K562 (cell line): ENCODE data around the gene P2RY6. TPM values are rescaled to one million over a fixed set of nuclear protein-coding genes. Genes with fewer than 3 reads are reported as not detected.

Source experiments
- ATAC-seq: fragments of 200-7000 bp; cut with Tn5 transposase; 3 replicates; pipeline ENCODE4 v1.9.1; 2020; ENCODE audit warnings: moderate library complexity
- BruUV-seq: library from RNA; stranded (reverse); fragments of 400-500 nt; replicated peaks from 2 replicates; lab custom pipeline; 2021; lab: Mats Ljungman, UMichigan
- CTCF ChIA-PET: fragments of 300-600 bp; formaldehyde crosslinking; extraction: SDS; loops from one replicate; lab custom pipeline; 2021; ENCODE audit warnings: low intra/inter-chr PET ratio; lab: Yijun Ruan, JAX
- POLR2A ChIA-PET: fragments of 300-600, 350-650 bp; sonication (Branson Sonifier 250); formaldehyde crosslinking; extraction: SDS; loops from one replicate; lab custom pipeline; 2021; ENCODE audit warnings: antibody characterized with exemption, inconsistent platforms; lab: Yijun Ruan, JAX
- DNase-seq, 4 experiments: peaks; one replicate each; pipeline versions ENCODE4 v3.0.0 to v3.0.0-alpha.2; 2011 to 2018; ENCODE audit warnings: low spot score in 3 of 4, mixed read lengths in 3 of 4; ENCODE audit errors: extremely low read depth in 1 of 4
- FAIRE-seq: peaks from 2 replicates; lab custom pipeline; 2011; peaks lifted over from hg19 to GRCh38; lab: Jason Lieb, UNC
- H2AFZ ChIP-seq: 2 replicates; pipeline ENCODE4 v1.6.0; 2011; ENCODE audit warnings: low read depth, low read length, control low read depth, inconsistent platforms
- H3K27ac ChIP-seq: fragments of 200-600 bp; 3 replicates; pipeline ENCODE4 v1.8.0; 2011; ENCODE audit warnings: low read depth, mild to moderate bottlenecking, control low read depth, inconsistent platforms, low read length, moderate library complexity, mixed read lengths; ENCODE audit errors: extremely low read depth
- H3K27me3 ChIP-seq, 2 experiments: fragments of 300-600 bp in 1 of 2; 2 replicates in 1 of 2; 3 replicates in 1 of 2; pipeline versions ENCODE4 v1.6.0 to v1.8.0; 2011; ENCODE audit warnings: inconsistent platforms in 2 of 2, low read length in 2 of 2, mild to moderate bottlenecking in 1 of 2, mixed read lengths in 1 of 2, moderate library complexity in 1 of 2; ENCODE audit not compliant: control insufficient read depth in 2 of 2, insufficient read depth in 2 of 2
- H3K36me3 ChIP-seq: fragments of 300-600 bp; 3 replicates; pipeline ENCODE4 v1.8.0; 2011; ENCODE audit warnings: mild to moderate bottlenecking, low read length, inconsistent platforms; ENCODE audit not compliant: control insufficient read depth, insufficient read depth
- H3K4me1 ChIP-seq, 2 experiments: fragments of 200-600 bp in 1 of 2; replicated peaks in 1 of 2; 2 replicates in 1 of 2; 3 replicates in 1 of 2; pipeline versions ENCODE4 v1.5.1 to v1.8.0; 2011; ENCODE audit warnings: inconsistent platforms in 2 of 2, low read length in 2 of 2, mild to moderate bottlenecking in 1 of 2, mixed read lengths in 1 of 2, moderate library complexity in 1 of 2; ENCODE audit not compliant: control insufficient read depth in 2 of 2, insufficient read depth in 2 of 2
- H3K4me2 ChIP-seq: 2 replicates; pipeline ENCODE4 v1.6.1; 2011; ENCODE audit warnings: low read length, control low read depth, inconsistent platforms, mixed read lengths; ENCODE audit not compliant: insufficient read depth
- H3K4me3 ChIP-seq: fragments of 200-600 bp; sonication (generic), shearing (Covaris generic); 2 replicates; pipeline ENCODE4 v1.5.1; 2016; ENCODE audit warnings: control low read depth, inconsistent platforms
- H3K79me2 ChIP-seq: fragments of 200-600 bp; 3 replicates; pipeline ENCODE4 v1.8.0; 2011; ENCODE audit warnings: low read length, inconsistent platforms; ENCODE audit not compliant: control insufficient read depth, insufficient read depth
- H3K9ac ChIP-seq, 2 experiments: 2 replicates each; pipeline versions ENCODE4 v1.6.0 to v1.6.1; 2011; ENCODE audit warnings: low read depth in 2 of 2, low read length in 2 of 2, control low read depth in 1 of 2, inconsistent platforms in 1 of 2, mild to moderate bottlenecking in 1 of 2, mixed read lengths in 1 of 2; ENCODE audit not compliant: insufficient read depth in 1 of 2
- H3K9me1 ChIP-seq: one replicate; pipeline ENCODE4 v1.6.0; 2011; ENCODE audit warnings: inconsistent platforms, mild to moderate bottlenecking, low read length, moderate library complexity; ENCODE audit not compliant: control insufficient read depth, insufficient read depth
- H3K9me3 ChIP-seq: replicated peaks from 2 replicates; pipeline ENCODE4 v1.5.1; 2011; ENCODE audit warnings: low read depth, low read length, inconsistent platforms; ENCODE audit not compliant: control insufficient read depth, insufficient read depth
- H4K20me1 ChIP-seq: replicated peaks from 2 replicates; pipeline ENCODE4 v1.6.1; 2011; ENCODE audit warnings: low read length, inconsistent platforms, mixed read lengths; ENCODE audit not compliant: control insufficient read depth, insufficient read depth
- ARID3B ChIP-seq: fragments of 250-450 bp; sonication (Bioruptor Pico); IDR thresholded peaks from 2 replicates; pipeline ENCODE4 v1.4.0; 2020; ENCODE audit warnings: borderline replicate concordance
- ETS1 ChIP-seq: conservative IDR thresholded peaks from 2 replicates; pipeline ENCODE4 v1.6.1; 2011; ENCODE audit warnings: low read depth, mild to moderate bottlenecking, low read length; ENCODE audit not compliant: control insufficient read depth
- GTF2B ChIP-seq: IDR thresholded peaks from 2 replicates; pipeline ENCODE4 v1.6.1; 2011; ENCODE audit not compliant: insufficient read length; ENCODE audit errors: extremely low read depth
- GTF2F1 ChIP-seq: IDR thresholded peaks from 2 replicates; pipeline ENCODE4 v1.6.1; 2011; ENCODE audit warnings: low read depth, low read length, improper control_type of control experiment
- HMG20A ChIP-seq: fragments of 450-650 bp; formaldehyde crosslinking; conservative IDR thresholded peaks from 2 replicates; pipeline ENCODE4 v1.4.0; 2020; ENCODE audit warnings: mild to moderate bottlenecking, mixed read lengths
- KDM2B ChIP-seq: fragments of 250-450 bp; sonication (Bioruptor Pico); IDR thresholded peaks from 2 replicates; pipeline ENCODE4 v1.8.0; 2021; ENCODE audit warnings: mild to moderate bottlenecking, moderate library complexity
- MEF2A ChIP-seq: IDR thresholded peaks from 2 replicates; pipeline ENCODE4 v1.6.1; 2011; ENCODE audit warnings: low read depth, mild to moderate bottlenecking, low read length, moderate library complexity; ENCODE audit not compliant: control insufficient read depth
- MLX ChIP-seq, 2 experiments: fragments of 450-650 bp in 1 of 2; sonication (generic) in 1 of 2; formaldehyde crosslinking; conservative IDR thresholded peaks; 2 replicates each; pipeline versions ENCODE4 v1.4.0 to v1.8.1; 2020 to 2022; ENCODE audit warnings: mild to moderate bottlenecking in 1 of 2, missing genetic modification reagents in 1 of 2
- MTF1 ChIP-seq: fragments of 250-450 bp; sonication (Bioruptor Pico); IDR thresholded peaks from 2 replicates; pipeline ENCODE4 v1.9.0; 2021; ENCODE audit warnings: moderate library complexity, mild to moderate bottlenecking, inconsistent platforms, borderline replicate concordance
- NRF1 ChIP-seq, 2 experiments: fragments of 450-650 bp; IDR thresholded peaks in 1 of 2; conservative IDR thresholded peaks in 1 of 2; 2 replicates each; pipeline ENCODE4 v1.6.1; 2014; ENCODE audit warnings: mild to moderate bottlenecking in 2 of 2
- PTRF ChIP-seq: fragments of 450-650 bp; IDR thresholded peaks from 2 replicates; pipeline ENCODE4 v1.6.1; 2016; ENCODE audit warnings: mild to moderate bottlenecking, missing genetic modification characterization, missing compliant biosample characterization
- TFE3 ChIP-seq: fragments of 450-650 bp; formaldehyde crosslinking; IDR thresholded peaks from 2 replicates; pipeline ENCODE4 v1.4.0; 2020; ENCODE audit warnings: mild to moderate bottlenecking, mixed read lengths
- ZFP36 ChIP-seq: fragments of 150-350 bp; IDR thresholded peaks from 2 replicates; pipeline ENCODE4 v1.6.1; 2018; ENCODE audit warnings: low read length, low read depth; ENCODE audit not compliant: partially characterized antibody
- ZNF76 ChIP-seq: fragments of 250-450 bp; sonication (Bioruptor Pico); IDR thresholded peaks from 2 replicates; pipeline ENCODE4 v1.4.0; 2020; ENCODE audit warnings: mild to moderate bottlenecking, moderate library complexity, borderline replicate concordance
- WGBS: fragments of 100-300 bp; shearing (Covaris generic); methylation state at CpG from one replicate; pipeline ENCODE4 v1.1.6; 2016; ENCODE audit warnings: low coverage, mixed read lengths; ENCODE audit not compliant: insufficient coverage; ENCODE audit errors: missing lambda C conversion rate; 5-methylcytosine and 5-hydroxymethylcytosine counted together
- in situ Hi-C: fragments of 300-500 bp; cut with MboI; formaldehyde crosslinking; loops from 4 replicates; pipeline ENCODE4 v1.15.0; 2018; ENCODE audit warnings: inconsistent platforms, mixed read lengths
- intact Hi-C: fragments of 100-400 bp; cut with micrococcal nuclease; formaldehyde crosslinking; loops from 2 replicates; pipeline ENCODE4 v1.14.2; 2022
- polyA plus RNA-seq, 8 experiments: library from polyadenylated mRNA; depleted of rRNA in 4 of 8; stranded (reverse) in 5 of 8; unstranded in 3 of 8; fragments of >200 nt; fragmentation: Nextera tagmentation in 2 of 8; fragmentation: Illumina TruSeq in 1 of 8; extraction: Ambion mirVana in 2 of 8; extraction: Trizol in 1 of 8; gene quantifications; 2 replicates each; pipeline versions ENCODE4 v1.2.1 to v1.2.3, GENCODE V29; 2011 to 2014; ENCODE audit warnings: inconsistent platforms in 1 of 8, missing spikeins in 1 of 8
- total RNA-seq, 7 experiments: library from RNA; depleted of rRNA in 6 of 7; stranded (reverse); fragments of >200 nt in 6 of 7; fragmentation: Illumina TruSeq in 2 of 7; extraction: Trizol in 2 of 7; gene quantifications; 2 replicates each; pipeline versions ENCODE4 v1.2.1 to v1.2.3, GENCODE V29; 2011 to 2021; ENCODE audit warnings: low replicate concordance in 1 of 7

P2RY6 gene
- total and polyA plus RNA-seq, 9 of the 15 experiments (the other 6 are each of a cell fraction or from before 2014, with no cell fraction given): not detected

- Histone ChIP-seq H3K9me3 (no peaks in the 10 kb centered on the region), H4K20me1 (no peaks in the 10 kb centered on the region), H3K4me3 (no peak overlapping the region), H3K9ac (peak overlapping the region in 1 of 2 experiments; percentile 35; a peak in 1 of 4 replicates), H3K27me3 (peaks cover 0 to 30% of the 10 kb centered on the region in 2 experiments; a peak in 3 of 5 replicates), H3K36me3 (no peaks in the 10 kb centered on the region), H3K79me2 (no peaks in the 10 kb centered on the region), H3K4me1 (peaks cover 0 to 23% of the 10 kb centered on the region in 2 experiments; a peak in 2 of 5 replicates), H3K4me2 (no peak overlapping the region), H2AFZ (no peak overlapping the region), H3K27ac (no peak overlapping the region), H3K9me1 (no peaks in the 10 kb centered on the region)
- FAIRE-seq (no peak), ATAC-seq (no peak), DNase-seq (no peak)
- intact Hi-C loops (no loop called here), in situ Hi-C loops (no loop called here)
- ChIA-PET CTCF (no interaction called here), POLR2A (no interaction called here)
- no TSS peak for BruUV-seq
- TF ChIP-seq KDM2B (no peak), GTF2B (no peak), TFE3 (CRISPR knock-in tag) (no peak), PTRF (tag) (no peak), HMG20A (CRISPR knock-in tag) (no peak), ZNF76 (CRISPR knock-in tag) (no peak), MLX (CRISPR knock-in tag; conservative IDR thresholded peaks at IDR 0.05) (no peak), ZFP36 (no peak), GTF2F1 (no peak), MEF2A (no peak), ARID3B (CRISPR knock-in tag) (no peak), NRF1 (conservative IDR thresholded peaks at IDR 0.05 in 1 of 2, IDR thresholded peaks at IDR 0.05 in 1 of 2) (no peak), MTF1 (CRISPR knock-in tag) (no peak), ETS1 (no peak)
- WGBS: 9% methylated on average over 10 of the region's 40 CpGs
Observed at GRCh38 chr11:73343076-73343873, 71.1 kb downstream of the P2RY6 start.
